BJ (cell line): Measurements from ENCODE around the gene SRPX2. TPM values are rescaled to one million over a fixed set of nuclear protein-coding genes. Genes with fewer than 3 reads are reported as not detected.

Source experiments
- CTCF ChIA-PET: fragments of 350-600 bp; formaldehyde crosslinking; extraction: SDS; loops from one replicate; lab custom pipeline; 2021; ENCODE audit warnings: antibody characterized with exemption, inconsistent platforms; lab: Yijun Ruan, JAX
- POLR2A ChIA-PET: fragments of 300-600 bp; sonication (Branson Sonifier 250); formaldehyde crosslinking; extraction: SDS; loops from one replicate; lab custom pipeline; 2021; ENCODE audit warnings: antibody characterized with exemption; lab: Charles Lee
- DNase-seq: peaks from one replicate; pipeline ENCODE4 v3.0.0-alpha.2; 2011; ENCODE audit warnings: low read depth
- H3K27me3 ChIP-seq: 2 replicates; pipeline ENCODE4 v1.6.0; 2011; ENCODE audit warnings: low read length; ENCODE audit not compliant: control insufficient read depth, insufficient read depth
- H3K36me3 ChIP-seq: 2 replicates; pipeline ENCODE4 v1.5.1; 2011; ENCODE audit warnings: low read length; ENCODE audit not compliant: control insufficient read depth, insufficient read depth
- H3K4me3 ChIP-seq: 2 replicates; pipeline ENCODE4 v1.5.1; 2011; ENCODE audit warnings: low read depth, mild to moderate bottlenecking, control low read depth, low read length
- CTCF ChIP-seq: IDR thresholded peaks from 2 replicates; pipeline ENCODE4 v1.5.1; 2011; ENCODE audit warnings: low read depth, mild to moderate bottlenecking, control low read depth, inconsistent platforms, low read length, moderate library complexity; ENCODE audit not compliant: insufficient read depth
- polyA plus RNA-seq: library from polyadenylated mRNA; depleted of rRNA; stranded (reverse); fragments of >200 nt; gene quantifications from 2 replicates; pipeline ENCODE4 v1.2.3, GENCODE V29; 2011

SRPX2 gene
- polyA plus RNA-seq, 1 experiment, result 52.7 TPM

- no peak for TF ChIP-seq CTCF
- POLR2A ChIA-PET, result no interaction called here
- Histone ChIP-seq H3K27me3 (no peaks in the 10 kb centered on the region), H3K4me3 (no peak overlapping the region), H3K36me3 (no peaks in the 10 kb centered on the region)
- CTCF ChIA-PET, result interaction anchor here (1.1 to 1.6 kb wide), 2 partner anchors 10 to 11 kb away, joined by 4 to 5 read pairs; partner anchors contain the start of gene TSPAN6
- DNase-seq, result no peak
Observed at GRCh38 chrX:100625985-100626491, 18.0 kb upstream of the SRPX2 start.

GRCh38 chrX:100635040-100635439 is 9.0 kb upstream of the SRPX2 start:
- CTCF ChIA-PET, result interaction anchor here (1.0 kb wide), 1 partner anchor 8 kb away, joined by 4 read pairs; no protein-coding TSS in a partner anchor
- no peak for DNase-seq
- Histone ChIP-seq H3K4me3 (no peak overlapping the region), H3K36me3 (no peaks in the 10 kb centered on the region), H3K27me3 (no peaks in the 10 kb centered on the region)
- TF ChIP-seq CTCF, result no peak
- POLR2A ChIA-PET, result no interaction called here

DNA sequence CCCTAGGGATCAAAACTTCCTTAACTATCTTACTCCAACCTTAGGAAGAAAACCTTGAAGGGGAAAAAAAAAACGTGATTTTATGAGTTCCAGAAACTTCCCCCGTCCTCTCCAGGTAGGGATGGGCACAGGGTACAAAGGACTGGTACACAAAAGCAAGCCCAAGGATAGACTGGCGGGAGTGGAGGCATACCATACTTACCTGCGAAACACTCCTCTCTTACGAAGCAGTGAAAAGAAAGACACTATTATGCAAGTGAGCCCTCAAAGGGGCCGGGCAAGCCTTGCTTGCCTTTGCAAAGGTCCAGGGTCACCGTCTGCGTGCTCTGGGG is 8.0 kb upstream of the SRPX2 start:
- no peak for TF ChIP-seq CTCF
- ChIA-PET CTCF (interaction anchor here (0.7 to 2.6 kb wide), 8 partner anchors 9 to 130 kb away, joined by 3 to 18 read pairs (median 4); no protein-coding TSS in a partner anchor), POLR2A (interaction anchor here (2.0 kb wide), 1 partner anchor 14 kb away, joined by 9 read pairs; no protein-coding TSS in a partner anchor)
- Histone ChIP-seq H3K27me3 (no peaks in the 10 kb centered on the region), H3K4me3 (peak overlapping the region; percentile 68), H3K36me3 (no peaks in the 10 kb centered on the region)
- no peak for DNase-seq

- DNase-seq, result peak; percentile 50
- POLR2A ChIA-PET, result interaction anchor here (2.0 kb wide), 1 partner anchor 13 kb away, joined by 9 read pairs; no protein-coding TSS in a partner anchor
- CTCF ChIA-PET, result interaction anchor here (0.7 to 2.6 kb wide), 14 partner anchors 9 to 134 kb away, joined by 3 to 18 read pairs (median 4); no protein-coding TSS in a partner anchor
- TF ChIP-seq CTCF, result peak; percentile 61
- peak within 1 kb of the TSS; percentile 68 for H3K4me3 ChIP-seq
- H3K27me3 ChIP-seq, result no peaks in the 10 kb centered on the region
- H3K36me3 ChIP-seq, result no peaks in the 10 kb centered on the region
Observed at GRCh38 chrX:100636321-100636991, 7.5 kb upstream of the SRPX2 start, which contains the start of gene TSPAN6. Gene TSPAN6 (minus strand): TSS chrX:100636806. CDS start chrX:100636694, 112 bp downstream.

GRCh38 chrX:100642290-100642689 is 1.7 kb upstream of the SRPX2 start:
- ChIA-PET POLR2A (no interaction called here), CTCF (interaction anchor here (0.7 to 1.2 kb wide), 3 partner anchors 8 to 29 kb away, joined by 3 to 4 read pairs (median 3); no protein-coding TSS in a partner anchor)
- TF ChIP-seq CTCF, result no peak
- Histone ChIP-seq H3K27me3 (no peaks in the 10 kb centered on the region), H3K4me3 (no peak overlapping the region), H3K36me3 (no peaks in the 10 kb centered on the region)
- DNase-seq, result no peak
